GM12878 (cell line): ENCODE measurements around the gene HRCT1.

Source experiments
- KDM1A ChIP-seq: fragments of 200-600 bp; sonication (generic); IDR thresholded peaks from 2 replicates; pipeline ENCODE4 v1.6.1; 2016; ENCODE audit warnings: borderline replicate concordance
- TAF1 ChIP-seq: IDR thresholded peaks from 2 replicates; pipeline ENCODE4 v1.6.1; 2011; ENCODE audit warnings: mild to moderate bottlenecking, low read depth, low read length, borderline replicate concordance

GRCh38 chr9:35891646-35892045, 14.4 kb upstream of the HRCT1 start:
- no peak for TF ChIP-seq KDM1A
- TF ChIP-seq TAF1, result no peak
